NCI-H2171 treated with DMSO at 0.1 percent for 48 hours (cell line): Measurements from ENCODE around the gene ATP2A3.
"Not testable (repeated sequence)": the region's sequence is repeated elsewhere in the genome, so short reads cannot be mapped to it uniquely, and the experiment has no call there.

Experiments used
- DNase-seq: peaks from one replicate; lab custom pipeline; 2025; lab: John Stamatoyannopoulos, UW

ATP2A3 gene

GRCh38 chr17:3991699-3992098 is 27.5 kb upstream of the ATP2A3 start:
- not testable (repeated sequence) for DNase-seq

- no peak for DNase-seq
Observed at GRCh38 chr17:3990386-3991127, 26.3 kb upstream of the ATP2A3 start.

GRCh38 chr17:3989041-3989886 is 25.0 kb upstream of the ATP2A3 start:
- DNase-seq: no peak

GRCh38 chr17:3988297-3989040 is 24.2 kb upstream of the ATP2A3 start:
- DNase-seq: no peak

- DNase-seq: no peak
Observed at GRCh38 chr17:3986939-3987335, 22.7 kb upstream of the ATP2A3 start.

GRCh38 chr17:3986270-3986938 is 22.2 kb upstream of the ATP2A3 start:
- peak; percentile 85 for DNase-seq

- DNase-seq: no peak
Observed at GRCh38 chr17:3985846-3986245, 21.6 kb upstream of the ATP2A3 start.

- DNase-seq: no peak
Observed at GRCh38 chr17:3983606-3984484, 19.6 kb upstream of the ATP2A3 start.

- no peak for DNase-seq
Observed at GRCh38 chr17:3982541-3983017, 18.3 kb upstream of the ATP2A3 start.

GRCh38 chr17:3982113-3982512 is 17.9 kb upstream of the ATP2A3 start:
- no peak for DNase-seq

- no peak for DNase-seq
Observed at GRCh38 chr17:3981455-3981854, 17.2 kb upstream of the ATP2A3 start.

GRCh38 chr17:3980381-3981014 is 16.3 kb upstream of the ATP2A3 start:
- DNase-seq: peak; percentile 80

GRCh38 chr17:3979290-3979611 is 15.0 kb upstream of the ATP2A3 start:
- no peak for DNase-seq

- DNase-seq: no peak
Observed at GRCh38 chr17:3978421-3979289, 14.4 kb upstream of the ATP2A3 start.

- no peak for DNase-seq
Observed at GRCh38 chr17:3977387-3977786, 13.2 kb upstream of the ATP2A3 start.

GRCh38 chr17:3976675-3977171 is 12.5 kb upstream of the ATP2A3 start:
- DNase-seq: no peak

- no peak for DNase-seq
Observed at GRCh38 chr17:3974980-3975379, 10.7 kb upstream of the ATP2A3 start.

- DNase-seq: no peak
Observed at GRCh38 chr17:3974138-3974687, 10.0 kb upstream of the ATP2A3 start.
